ENCODE measurements around the gene ELAPOR1. TPM values are rescaled to one million over a fixed set of nuclear protein-coding genes. Genes with fewer than 3 reads are reported as not detected.

Gene ELAPOR1
- total and polyA plus RNA-seq, 4 donors, result 0.13 to 0.42 (median 0.17) TPM; not detected in 1

DNA sequence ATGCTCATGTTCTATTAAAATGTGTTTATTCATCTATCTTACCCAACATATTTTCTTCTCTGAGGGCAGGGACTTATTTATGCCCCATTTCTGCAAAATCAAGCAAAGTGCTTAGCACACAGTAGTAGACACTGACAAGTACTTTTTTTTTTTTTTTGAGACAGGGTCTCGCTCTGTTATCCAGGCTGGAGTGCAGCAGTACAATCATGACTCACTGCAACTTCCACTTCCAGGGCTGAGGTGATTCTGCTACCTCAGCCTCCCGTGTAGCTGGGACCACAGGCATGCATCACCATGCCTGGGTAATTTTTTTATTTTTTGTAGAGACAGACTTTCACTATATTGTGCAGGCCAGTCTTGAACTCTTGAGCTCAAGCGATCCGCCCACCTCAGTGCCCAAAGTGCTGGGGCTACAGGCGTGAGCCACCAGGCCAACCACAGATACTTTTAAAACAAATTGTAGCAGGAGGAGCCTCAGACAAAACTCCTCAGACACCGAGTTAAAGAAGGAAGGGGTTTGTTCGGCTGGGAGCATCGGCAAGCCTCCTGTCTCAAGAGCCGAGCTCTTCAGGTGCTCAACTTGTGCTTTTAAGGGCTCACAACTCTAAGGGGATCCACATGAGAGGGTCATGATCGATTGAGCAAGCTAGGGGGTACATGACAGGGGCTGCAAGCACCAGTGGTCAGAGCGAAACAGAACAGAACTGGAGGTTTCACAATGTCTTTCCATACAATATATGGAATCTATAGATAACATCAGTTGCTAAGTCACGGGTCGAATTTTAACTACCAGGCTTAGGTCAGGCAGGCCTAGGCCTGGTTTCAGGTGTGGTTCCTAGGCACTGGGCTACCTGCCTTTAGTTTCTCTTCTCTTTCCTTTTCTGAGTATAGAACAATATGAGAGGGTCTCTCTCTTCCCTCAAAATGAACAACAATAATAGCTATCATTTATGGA, 29.1 kb upstream of the ELAPOR1 start:
- Histone ChIP-seq H3K27ac (ENCODE audit: low read depth in 1 of 2, low read length in 2 of 2) (no peak overlapping the region), H3K4me3 (ENCODE audit: low read depth in 1 of 3, low read length in 3 of 3) (no peak overlapping the region), H3K9me3 (ENCODE audit: control insufficient read depth in 4 of 4, low read length in 3 of 4) (no peaks in the 10 kb centered on the region), H3K27me3 (ENCODE audit: control insufficient read depth in 4 of 4, insufficient read depth in 4 of 4, low read length in 3 of 4) (no peaks in the 10 kb centered on the region), H3K9ac (ENCODE audit: low read depth in 1 of 2, low read length in 2 of 2) (no peak overlapping the region), H3K36me3 (ENCODE audit: control insufficient read depth in 4 of 4, insufficient read depth in 3 of 4, low read depth in 1 of 4, low read length in 3 of 4) (no peaks in the 10 kb centered on the region), H3K4me1 (ENCODE audit: control insufficient read depth in 4 of 4, insufficient read depth in 4 of 4, low read length in 3 of 4) (peaks cover 0 to 10% (median 6%) of the 10 kb centered on the region in 4 donors)
- TF ChIP-seq, protein P1, sequence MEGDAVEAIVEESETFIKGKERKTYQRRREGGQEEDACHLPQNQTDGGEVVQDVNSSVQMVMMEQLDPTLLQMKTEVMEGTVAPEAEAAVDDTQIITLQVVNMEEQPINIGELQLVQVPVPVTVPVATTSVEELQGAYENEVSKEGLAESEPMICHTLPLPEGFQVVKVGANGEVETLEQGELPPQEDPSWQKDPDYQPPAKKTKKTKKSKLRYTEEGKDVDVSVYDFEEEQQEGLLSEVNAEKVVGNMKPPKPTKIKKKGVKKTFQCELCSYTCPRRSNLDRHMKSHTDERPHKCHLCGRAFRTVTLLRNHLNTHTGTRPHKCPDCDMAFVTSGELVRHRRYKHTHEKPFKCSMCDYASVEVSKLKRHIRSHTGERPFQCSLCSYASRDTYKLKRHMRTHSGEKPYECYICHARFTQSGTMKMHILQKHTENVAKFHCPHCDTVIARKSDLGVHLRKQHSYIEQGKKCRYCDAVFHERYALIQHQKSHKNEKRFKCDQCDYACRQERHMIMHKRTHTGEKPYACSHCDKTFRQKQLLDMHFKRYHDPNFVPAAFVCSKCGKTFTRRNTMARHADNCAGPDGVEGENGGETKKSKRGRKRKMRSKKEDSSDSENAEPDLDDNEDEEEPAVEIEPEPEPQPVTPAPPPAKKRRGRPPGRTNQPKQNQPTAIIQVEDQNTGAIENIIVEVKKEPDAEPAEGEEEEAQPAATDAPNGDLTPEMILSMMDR (IDR thresholded peaks at IDR 0.05; ENCODE audit: low read depth, low read length, missing input control), result no peak
- TF ChIP-seq, protein P2, sequence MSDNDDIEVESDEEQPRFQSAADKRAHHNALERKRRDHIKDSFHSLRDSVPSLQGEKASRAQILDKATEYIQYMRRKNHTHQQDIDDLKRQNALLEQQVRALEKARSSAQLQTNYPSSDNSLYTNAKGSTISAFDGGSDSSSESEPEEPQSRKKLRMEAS (IDR thresholded peaks at IDR 0.05), result no peak
- TF ChIP-seq, protein P3, sequence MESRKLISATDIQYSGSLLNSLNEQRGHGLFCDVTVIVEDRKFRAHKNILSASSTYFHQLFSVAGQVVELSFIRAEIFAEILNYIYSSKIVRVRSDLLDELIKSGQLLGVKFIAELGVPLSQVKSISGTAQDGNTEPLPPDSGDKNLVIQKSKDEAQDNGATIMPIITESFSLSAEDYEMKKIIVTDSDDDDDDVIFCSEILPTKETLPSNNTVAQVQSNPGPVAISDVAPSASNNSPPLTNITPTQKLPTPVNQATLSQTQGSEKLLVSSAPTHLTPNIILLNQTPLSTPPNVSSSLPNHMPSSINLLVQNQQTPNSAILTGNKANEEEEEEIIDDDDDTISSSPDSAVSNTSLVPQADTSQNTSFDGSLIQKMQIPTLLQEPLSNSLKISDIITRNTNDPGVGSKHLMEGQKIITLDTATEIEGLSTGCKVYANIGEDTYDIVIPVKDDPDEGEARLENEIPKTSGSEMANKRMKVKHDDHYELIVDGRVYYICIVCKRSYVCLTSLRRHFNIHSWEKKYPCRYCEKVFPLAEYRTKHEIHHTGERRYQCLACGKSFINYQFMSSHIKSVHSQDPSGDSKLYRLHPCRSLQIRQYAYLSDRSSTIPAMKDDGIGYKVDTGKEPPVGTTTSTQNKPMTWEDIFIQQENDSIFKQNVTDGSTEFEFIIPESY (IDR thresholded peaks at IDR 0.05), result no peak
- TF ChIP-seq YY1 (IDR thresholded peaks at IDR 0.05), result no peak
- DNase-seq (ENCODE audit: low spot score), result no peak
- 88% methylated on average over 13 of the region's 13 CpGs for WGBS

DNA sequence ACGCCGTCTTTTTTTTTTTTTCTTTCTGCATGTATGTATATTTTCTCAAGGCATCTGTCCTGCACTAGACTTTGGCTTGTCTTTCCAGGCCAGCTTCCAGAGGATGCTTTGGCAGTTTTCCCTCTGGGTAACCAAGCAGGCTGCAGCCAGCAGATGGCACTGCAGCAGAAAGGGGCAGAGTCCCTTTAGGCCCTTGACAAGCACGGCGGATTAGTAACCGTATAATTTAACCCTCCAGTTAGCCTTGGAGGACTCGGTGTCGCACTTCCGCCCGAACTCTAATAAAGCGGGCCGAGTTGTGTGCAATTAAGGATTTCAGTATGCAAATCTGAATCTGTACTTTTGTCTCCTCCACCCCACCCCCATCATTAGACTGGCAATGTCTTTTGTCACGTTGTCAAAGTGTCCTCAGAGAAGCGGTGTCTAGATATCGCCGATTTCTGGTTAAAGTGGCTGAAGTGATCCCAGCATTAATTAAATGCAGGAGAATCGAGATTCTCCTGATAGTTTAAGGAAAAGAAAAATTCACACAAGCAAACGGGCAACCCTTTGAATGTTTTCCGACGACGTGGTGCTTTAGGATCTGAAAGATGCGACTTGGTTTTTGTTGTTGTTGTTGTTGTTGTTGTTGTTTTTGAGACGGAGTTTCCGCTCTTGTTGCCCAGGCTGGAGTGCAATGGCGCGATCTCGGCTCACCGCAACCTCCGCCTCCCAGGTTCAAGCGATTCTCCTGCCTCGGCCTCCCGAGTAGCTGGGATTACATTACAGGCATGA, 24.5 kb upstream of the ELAPOR1 start:
- Histone ChIP-seq H3K36me3 (ENCODE audit: control insufficient read depth in 4 of 4, insufficient read depth in 3 of 4, low read depth in 1 of 4, low read length in 3 of 4) (peaks cover 0 to 6% (median 3%) of the 10 kb centered on the region in 4 donors), H3K4me3 (ENCODE audit: low read depth in 1 of 3, low read length in 3 of 3) (peak overlapping the region in 2 of 3 donors; percentile 24 to 71), H3K9me3 (ENCODE audit: control insufficient read depth in 4 of 4, low read length in 3 of 4) (no peaks in the 10 kb centered on the region), H3K27me3 (ENCODE audit: control insufficient read depth in 4 of 4, insufficient read depth in 4 of 4, low read length in 3 of 4) (no peaks in the 10 kb centered on the region), H3K9ac (ENCODE audit: low read depth in 1 of 2, low read length in 2 of 2) (no peak overlapping the region), H3K4me1 (ENCODE audit: control insufficient read depth in 4 of 4, insufficient read depth in 4 of 4, low read length in 3 of 4) (peaks cover 3 to 30% (median 24%) of the 10 kb centered on the region in 4 donors), H3K27ac (ENCODE audit: low read depth in 1 of 2, low read length in 2 of 2) (peak overlapping the region; percentile 99 to 100)
- 65% methylated on average over 31 of the region's 31 CpGs for WGBS
- peak; percentile 76 for DNase-seq (ENCODE audit: low spot score)
- no peak for TF ChIP-seq FOXA1 (IDR thresholded peaks at IDR 0.05)
- no peak for TF ChIP-seq TAF1 (conservative IDR thresholded peaks at IDR 0.05)
- peak; percentile 38 to 40 for TF ChIP-seq RXRA (IDR thresholded peaks at IDR 0.05)
- peak; percentile 69 for TF ChIP-seq SP1 (IDR thresholded peaks at IDR 0.05)
- peak; percentile 84 to 91 for TF ChIP-seq HNF4A (conservative IDR thresholded peaks at IDR 0.05)
- TF ChIP-seq, protein P4, sequence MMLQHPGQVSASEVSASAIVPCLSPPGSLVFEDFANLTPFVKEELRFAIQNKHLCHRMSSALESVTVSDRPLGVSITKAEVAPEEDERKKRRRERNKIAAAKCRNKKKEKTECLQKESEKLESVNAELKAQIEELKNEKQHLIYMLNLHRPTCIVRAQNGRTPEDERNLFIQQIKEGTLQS (IDR thresholded peaks at IDR 0.05), result no peak
- TF ChIP-seq, protein P5, sequence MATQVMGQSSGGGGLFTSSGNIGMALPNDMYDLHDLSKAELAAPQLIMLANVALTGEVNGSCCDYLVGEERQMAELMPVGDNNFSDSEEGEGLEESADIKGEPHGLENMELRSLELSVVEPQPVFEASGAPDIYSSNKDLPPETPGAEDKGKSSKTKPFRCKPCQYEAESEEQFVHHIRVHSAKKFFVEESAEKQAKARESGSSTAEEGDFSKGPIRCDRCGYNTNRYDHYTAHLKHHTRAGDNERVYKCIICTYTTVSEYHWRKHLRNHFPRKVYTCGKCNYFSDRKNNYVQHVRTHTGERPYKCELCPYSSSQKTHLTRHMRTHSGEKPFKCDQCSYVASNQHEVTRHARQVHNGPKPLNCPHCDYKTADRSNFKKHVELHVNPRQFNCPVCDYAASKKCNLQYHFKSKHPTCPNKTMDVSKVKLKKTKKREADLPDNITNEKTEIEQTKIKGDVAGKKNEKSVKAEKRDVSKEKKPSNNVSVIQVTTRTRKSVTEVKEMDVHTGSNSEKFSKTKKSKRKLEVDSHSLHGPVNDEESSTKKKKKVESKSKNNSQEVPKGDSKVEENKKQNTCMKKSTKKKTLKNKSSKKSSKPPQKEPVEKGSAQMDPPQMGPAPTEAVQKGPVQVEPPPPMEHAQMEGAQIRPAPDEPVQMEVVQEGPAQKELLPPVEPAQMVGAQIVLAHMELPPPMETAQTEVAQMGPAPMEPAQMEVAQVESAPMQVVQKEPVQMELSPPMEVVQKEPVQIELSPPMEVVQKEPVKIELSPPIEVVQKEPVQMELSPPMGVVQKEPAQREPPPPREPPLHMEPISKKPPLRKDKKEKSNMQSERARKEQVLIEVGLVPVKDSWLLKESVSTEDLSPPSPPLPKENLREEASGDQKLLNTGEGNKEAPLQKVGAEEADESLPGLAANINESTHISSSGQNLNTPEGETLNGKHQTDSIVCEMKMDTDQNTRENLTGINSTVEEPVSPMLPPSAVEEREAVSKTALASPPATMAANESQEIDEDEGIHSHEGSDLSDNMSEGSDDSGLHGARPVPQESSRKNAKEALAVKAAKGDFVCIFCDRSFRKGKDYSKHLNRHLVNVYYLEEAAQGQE (IDR thresholded peaks at IDR 0.05), result no peak
- no peak for TF ChIP-seq EGR1 (IDR thresholded peaks at IDR 0.05; ENCODE audit: low read depth in 2 of 2)
- TF ChIP-seq, protein P1 (IDR thresholded peaks at IDR 0.05; ENCODE audit: low read depth, low read length, missing input control), result peak; percentile 80
- TF ChIP-seq JUND (IDR thresholded peaks at IDR 0.05), result no peak
- no peak for TF ChIP-seq NR2F2 (IDR thresholded peaks at IDR 0.05)
- peak; percentile 43 for TF ChIP-seq FOXA2 (IDR thresholded peaks at IDR 0.05)
- peak; percentile 70 to 80 for TF ChIP-seq RAD21 (IDR thresholded peaks at IDR 0.05)
- TF ChIP-seq, protein P3 (IDR thresholded peaks at IDR 0.05), result peak; percentile 57
- peak; percentile 34 for TF ChIP-seq YY1 (IDR thresholded peaks at IDR 0.05)

Data from liver (tissue), 9 donors.